ENCODE data around the gene PDE3B. TPM values are rescaled to one million over a fixed set of nuclear protein-coding genes. Genes with fewer than 3 reads are reported as not detected.

PDE3B gene
- total RNA-seq, 1 experiment from 2014 or later = 6.7 TPM

DNA sequence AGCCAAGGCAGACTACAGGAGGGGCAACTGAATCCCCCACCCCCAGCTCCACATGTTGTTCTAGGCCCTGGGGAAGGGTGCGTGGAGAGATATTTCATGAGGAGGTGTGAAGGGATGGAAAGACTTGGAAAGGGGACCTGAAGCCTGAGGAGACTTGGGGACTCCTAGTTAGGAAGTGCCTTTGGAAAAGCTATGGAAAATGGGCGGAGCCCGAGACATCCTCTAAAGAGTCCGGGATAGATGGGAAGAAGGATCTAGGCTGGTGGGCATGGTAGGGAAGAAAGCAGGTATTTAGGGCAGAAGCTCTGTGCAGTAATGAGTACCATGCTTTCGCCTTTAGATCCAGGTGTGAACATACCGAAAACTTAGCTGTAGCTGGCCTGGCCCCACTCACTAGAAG, 263.4 kb downstream of the PDE3B start:
- RAD21 ChIA-PET (ENCODE audit: low non-redundant PET in 1 of 2, low total read pairs in 2 of 2, uncharacterized antibody in 2 of 2, unreplicated experiment in 2 of 2) = interaction anchor here (1.5 to 2.6 kb wide), 5 partner anchors 15 to 1130 kb away, joined by 4 to 30 read pairs (median 8); partner anchors contain the start of gene CYP2R1 (in 1 of the 2)
- Histone ChIP-seq H3K27me3 (ENCODE audit: insufficient read depth, low read length) (no peaks in the 10 kb centered on the region), H3K4me2 (ENCODE audit: low read length) (no peak overlapping the region), H2AFZ (ENCODE audit: low read depth, low read length, poor library complexity, severe bottlenecking) (no peak overlapping the region), H3K9me3 (ENCODE audit: control insufficient read depth in 1 of 2, insufficient read depth in 1 of 2, low read depth in 1 of 2, low read length in 2 of 2) (no peaks in the 10 kb centered on the region), H3K79me2 (ENCODE audit: insufficient read depth, low read length) (no peaks in the 10 kb centered on the region), H3K4me3 (replicated peaks in 1 of 2; ENCODE audit: low read depth in 1 of 2, low read length in 2 of 2) (no peak overlapping the region), H4K20me1 (ENCODE audit: insufficient read depth) (no peaks in the 10 kb centered on the region), H3K9ac (ENCODE audit: low read length) (no peak overlapping the region), H3K4me1 (ENCODE audit: control insufficient read depth in 1 of 2, insufficient read depth in 2 of 2, low read length in 2 of 2) (peaks cover 3 to 14% of the 10 kb centered on the region in 2 experiments; a peak in 2 of 4 replicates), H3K27ac (ENCODE audit: low read depth, low read length) (no peak overlapping the region), H3K36me3 (ENCODE audit: control insufficient read depth in 1 of 2, insufficient read depth in 2 of 2, low read length in 2 of 2) (no peaks in the 10 kb centered on the region), H3K9me2 (ENCODE audit: insufficient read depth) (no peaks in the 10 kb centered on the region)
- no peak for TF ChIP-seq EZH2phosphoT487 (IDR thresholded peaks at IDR 0.05; ENCODE audit: borderline replicate concordance)
- no peak for TF ChIP-seq CEBPB (IDR thresholded peaks at IDR 0.05; ENCODE audit: low read depth)
- no peak for TF ChIP-seq ZBTB33 (IDR thresholded peaks at IDR 0.05; ENCODE audit: extremely low read depth, insufficient replicate concordance, low read length)
- no peak for TF ChIP-seq ELF1 (IDR thresholded peaks at IDR 0.05; ENCODE audit: borderline replicate concordance, low read depth)
- no peak for TF ChIP-seq ZNF274 (IDR thresholded peaks at IDR 0.05; ENCODE audit: low read depth, low read length)
- TF ChIP-seq EGR1 (IDR thresholded peaks at IDR 0.05; ENCODE audit: low read depth) = no peak
- TF ChIP-seq YY1 (IDR thresholded peaks at IDR 0.05; ENCODE audit: extremely low read depth, insufficient replicate concordance, low read depth, low read length) = no peak
- TF ChIP-seq REST (IDR thresholded peaks at IDR 0.05; ENCODE audit: low read depth) = no peak
- TF ChIP-seq CTCF (IDR thresholded peaks at IDR 0.05 in 2 of 3, conservative IDR thresholded peaks at IDR 0.05 in 1 of 3; ENCODE audit: borderline replicate concordance in 1 of 3, insufficient read depth in 1 of 3, low read depth in 2 of 3, low read length in 2 of 3) = no peak
- no peak for TF ChIP-seq ZFX (IDR thresholded peaks at IDR 0.05)
- TF ChIP-seq, protein P1, sequence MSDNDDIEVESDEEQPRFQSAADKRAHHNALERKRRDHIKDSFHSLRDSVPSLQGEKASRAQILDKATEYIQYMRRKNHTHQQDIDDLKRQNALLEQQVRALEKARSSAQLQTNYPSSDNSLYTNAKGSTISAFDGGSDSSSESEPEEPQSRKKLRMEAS (IDR thresholded peaks at IDR 0.05) = no peak
- TF ChIP-seq POLR2A (IDR thresholded peaks at IDR 0.05; ENCODE audit: borderline replicate concordance, extremely low read depth, insufficient read depth, insufficient read length) = no peak
- no peak for TF ChIP-seq RAD21 (IDR thresholded peaks at IDR 0.05; ENCODE audit: low read depth)
- TF ChIP-seq CBX3 (IDR thresholded peaks at IDR 0.05; ENCODE audit: low read depth) = no peak
- TF ChIP-seq SP1 (IDR thresholded peaks at IDR 0.05; ENCODE audit: low read depth) = no peak
- no peak for TF ChIP-seq SIN3A (IDR thresholded peaks at IDR 0.05; ENCODE audit: low read depth)
- no peak for TF ChIP-seq FOSL1 (IDR thresholded peaks at IDR 0.05; ENCODE audit: low read depth)
- no peak for TF ChIP-seq POLR2AphosphoS5 (IDR thresholded peaks at IDR 0.05; ENCODE audit: low read depth, low read length)
- no peak for TF ChIP-seq JUND (IDR thresholded peaks at IDR 0.05)
- POLR2A ChIA-PET = interaction anchor here (1.3 to 3.0 kb wide), 3 partner anchors 15 to 316 kb away, joined by 3 to 17 read pairs (median 13); partner anchors contain the start of gene CYP2R1
- intact Hi-C loops (cut with micrococcal nuclease) = loop anchor here (1.0 to 10.0 kb wide), 4 partner anchors 117 to 1698 kb away; no protein-coding TSS in a partner anchor
- CTCF ChIA-PET = interaction anchor here (1.2 to 4.5 kb wide), 20 partner anchors 13 to 1707 kb away, joined by 3 to 306 read pairs (median 14); partner anchors contain the start of genes CALCB and CYP2R1
- DNase-seq (ENCODE audit: low read depth, low spot score) (no peak), ATAC-seq (no peak)
- BruUV-seq (replicated peaks) = no TSS peak
